HS-27A (cell line): Measurements from ENCODE around the gene TNF.
"Not testable (repeated sequence)": the region's sequence is repeated elsewhere in the genome, so short reads cannot be mapped to it uniquely, and the experiment has no call there.

Experiments
- DNase-seq: peaks from one replicate; pipeline ENCODE4 v3.0.0-alpha.2; 2012; ENCODE audit warnings: low read depth, missing footprints

Gene TNF

GRCh38 chr6:31588871-31589650 is 13.7 kb downstream of the TNF start:
- DNase-seq: no peak

DNA sequence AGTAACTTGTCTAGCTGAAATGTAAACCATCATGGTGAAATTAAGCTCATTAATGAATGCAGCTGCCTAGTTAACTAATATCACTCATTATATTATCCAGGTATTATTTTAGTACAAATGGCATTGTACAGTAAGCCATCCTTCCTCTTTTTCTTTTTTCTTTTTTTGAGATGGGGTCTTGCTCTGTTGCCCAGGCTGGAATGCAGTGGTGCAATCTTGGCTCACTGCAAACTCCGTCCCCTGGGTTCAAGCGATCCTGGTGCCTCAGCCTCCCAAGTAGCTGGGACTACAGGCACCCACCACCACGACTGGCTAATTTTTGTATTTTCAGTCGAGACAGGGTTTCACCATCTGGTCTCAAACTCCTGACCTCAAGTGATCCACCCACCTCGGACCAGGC is 15.3 kb downstream of the TNF start:
- DNase-seq: not testable (repeated sequence)

- no peak for DNase-seq
These were observed 17.0 kb downstream of the TNF start for GRCh38 chr6:31592396-31592771.

GRCh38 chr6:31597006-31597405 is 21.6 kb downstream of the TNF start:
- no peak for DNase-seq

DNA sequence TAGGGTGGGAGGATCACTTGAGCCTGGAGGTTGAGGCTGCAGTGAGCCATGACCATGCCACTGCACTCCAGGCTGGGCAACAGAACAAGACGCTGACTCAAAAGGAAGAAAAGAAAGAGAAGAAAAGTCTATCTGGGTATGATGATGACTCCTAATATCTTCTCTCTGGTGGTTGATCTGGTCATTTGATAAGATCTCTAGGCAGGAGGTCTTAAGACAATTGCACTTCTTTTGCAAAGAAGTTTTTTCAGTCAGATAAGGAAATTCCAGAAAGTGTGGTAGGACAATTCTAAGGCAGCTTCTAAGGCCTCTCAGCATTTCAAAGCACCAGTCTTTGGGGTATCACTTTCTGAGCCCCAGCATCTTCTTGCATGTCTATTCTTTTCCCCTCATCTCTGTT is 32.0 kb downstream of the TNF start:
- DNase-seq: no peak

GRCh38 chr6:31609519-31610406 is 34.4 kb downstream of the TNF start:
- DNase-seq: no peak

DNA sequence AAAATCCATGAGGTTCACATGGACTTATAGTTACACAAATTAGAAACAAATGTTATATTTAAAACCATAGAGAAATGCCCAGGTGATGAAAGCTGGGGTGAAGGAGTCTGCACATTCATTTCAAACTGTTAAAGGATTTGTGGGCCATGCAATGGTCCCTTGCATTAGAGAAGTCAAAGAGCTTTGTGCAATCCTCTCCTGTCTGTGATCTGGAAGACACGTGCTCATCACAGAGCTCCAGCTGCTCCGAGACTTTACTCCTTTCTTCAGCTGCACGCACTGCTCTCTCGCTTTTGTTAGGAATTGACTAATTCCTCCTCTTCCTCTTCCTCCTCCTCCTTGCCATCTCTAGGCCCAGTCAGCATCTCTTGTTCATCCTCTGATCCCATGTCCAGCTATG is 35.6 kb downstream of the TNF start:
- DNase-seq: no peak

- no peak for DNase-seq
These were observed 38.8 kb downstream of the TNF start for GRCh38 chr6:31614075-31614619.

DNA sequence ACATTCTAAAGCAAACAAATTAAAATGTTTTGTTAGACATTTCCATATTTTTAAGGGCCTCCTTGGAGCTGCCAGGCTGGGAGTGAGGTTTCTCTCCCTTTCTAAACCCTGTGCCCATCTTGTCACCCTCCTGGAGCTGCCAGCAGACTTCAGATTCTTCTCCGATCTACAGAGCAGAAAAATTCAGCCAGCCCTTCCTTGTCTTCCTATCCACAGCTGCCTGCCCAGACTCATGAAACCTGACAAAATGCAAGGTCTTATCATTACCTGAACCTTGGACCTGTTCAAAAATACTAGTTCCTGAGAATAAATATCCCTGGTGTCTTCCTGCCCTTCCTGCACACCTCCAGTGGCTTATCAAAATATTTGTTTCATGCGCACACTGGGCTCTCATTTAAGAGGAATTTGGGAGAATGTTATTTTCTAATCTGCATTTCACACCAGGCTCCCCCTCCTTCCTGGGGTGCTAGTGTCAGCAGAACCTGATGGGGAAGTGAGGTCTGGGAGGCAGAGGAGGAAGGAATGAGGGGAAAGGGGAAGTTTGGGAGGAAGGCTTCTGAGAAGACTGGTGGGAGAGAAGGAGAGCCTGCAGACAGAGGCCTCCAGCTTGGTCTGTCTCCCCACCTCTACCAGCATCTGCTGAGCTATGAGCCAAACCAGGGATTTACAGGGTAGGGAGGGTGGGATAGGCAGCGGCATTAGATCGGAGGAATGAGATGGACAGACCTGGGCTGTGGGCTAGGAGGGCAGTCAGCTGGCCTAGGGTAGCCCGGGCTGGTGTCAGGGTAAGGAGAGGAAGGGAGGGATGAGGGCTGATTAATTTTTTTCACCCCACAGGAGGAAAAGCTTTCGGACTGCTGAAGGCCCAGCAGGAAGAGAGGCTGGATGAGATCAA is 39.6 kb downstream of the TNF start, which contains the start of gene AIF1:
TSS of gene AIF1 (plus strand) at position 551 of the 895 bp plus-strand sequence. CDS start at position 647, 96 bp downstream.
- DNase-seq: no peak

DNA sequence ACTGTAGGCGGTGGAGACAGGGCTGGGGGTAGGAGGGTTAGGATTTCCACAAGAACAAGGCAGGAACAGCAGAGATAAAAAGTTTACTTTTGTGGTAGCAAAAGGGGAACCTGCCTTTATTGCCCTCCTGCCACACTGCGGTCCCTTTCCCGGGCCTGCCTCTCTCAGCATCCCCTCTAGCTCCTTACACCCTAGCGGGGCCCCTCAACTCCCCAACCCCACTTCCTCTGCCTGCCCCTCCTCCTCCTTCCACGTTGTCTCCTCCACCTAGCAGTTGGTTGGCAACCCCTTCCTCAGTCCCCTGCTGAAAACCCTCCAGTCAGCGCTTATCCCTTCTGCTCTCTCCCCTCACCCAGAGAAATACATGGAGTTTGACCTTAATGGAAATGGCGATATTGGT is 40.4 kb downstream of the TNF start:
- DNase-seq: no peak

DNA sequence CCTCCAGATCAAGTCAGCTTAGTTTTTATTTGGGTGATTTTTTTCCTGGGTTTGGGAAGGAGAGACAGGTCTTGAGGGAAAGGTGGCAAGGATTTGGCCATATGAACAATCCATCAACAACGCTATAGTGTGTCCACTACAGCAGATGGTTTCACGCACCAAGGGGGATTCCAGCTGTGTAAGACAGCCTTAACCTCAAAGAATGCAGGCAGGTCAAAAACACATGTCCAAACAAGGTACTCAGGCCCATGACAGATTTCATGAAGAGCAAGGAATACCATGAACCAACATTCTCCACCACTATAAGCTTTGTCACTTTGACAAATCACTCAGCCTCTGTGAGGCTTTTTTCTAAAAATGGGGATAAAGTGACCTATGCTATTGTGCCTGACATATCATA is 41.6 kb downstream of the TNF start:
- no peak for DNase-seq

GRCh38 chr6:31619805-31620585 is 44.6 kb downstream of the TNF start:
- DNase-seq: peak; percentile 98

GRCh38 chr6:31620586-31621319 is 45.4 kb downstream of the TNF start, which contains the start of gene PRRC2A:
TSS of gene PRRC2A (plus strand) at chr6:31620715. CDS start at chr6:31622790, 2,075 bp downstream.
- DNase-seq: no peak

GRCh38 chr6:31621320-31621939 is 46.1 kb downstream of the TNF start:
- no peak for DNase-seq

DNA sequence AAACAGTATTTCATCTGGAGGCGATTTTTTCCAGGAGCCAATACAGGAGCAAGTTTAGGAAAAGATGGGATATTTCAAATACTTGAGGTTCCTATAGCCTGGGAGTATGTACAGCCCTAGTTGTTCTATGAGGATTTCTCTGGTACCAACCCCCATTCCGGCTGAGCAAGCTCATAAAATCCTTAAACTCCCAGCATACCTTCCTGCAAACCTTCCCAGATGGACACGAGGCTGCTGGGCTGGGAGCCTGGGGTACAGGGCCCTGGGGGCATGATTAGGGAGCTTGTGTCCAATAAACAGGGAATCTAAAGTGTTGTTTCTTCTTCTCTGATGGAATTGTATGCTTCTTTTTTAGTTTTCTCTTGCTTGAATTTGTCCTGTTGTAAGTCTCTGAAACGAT is 46.6 kb downstream of the TNF start:
- DNase-seq: no peak

GRCh38 chr6:31622684-31623091 is 47.3 kb downstream of the TNF start:
- DNase-seq: no peak

- DNase-seq: no peak
These were observed 48.7 kb downstream of the TNF start for GRCh38 chr6:31624070-31624469.

GRCh38 chr6:31626952-31627351 is 51.6 kb downstream of the TNF start:
- no peak for DNase-seq

DNA sequence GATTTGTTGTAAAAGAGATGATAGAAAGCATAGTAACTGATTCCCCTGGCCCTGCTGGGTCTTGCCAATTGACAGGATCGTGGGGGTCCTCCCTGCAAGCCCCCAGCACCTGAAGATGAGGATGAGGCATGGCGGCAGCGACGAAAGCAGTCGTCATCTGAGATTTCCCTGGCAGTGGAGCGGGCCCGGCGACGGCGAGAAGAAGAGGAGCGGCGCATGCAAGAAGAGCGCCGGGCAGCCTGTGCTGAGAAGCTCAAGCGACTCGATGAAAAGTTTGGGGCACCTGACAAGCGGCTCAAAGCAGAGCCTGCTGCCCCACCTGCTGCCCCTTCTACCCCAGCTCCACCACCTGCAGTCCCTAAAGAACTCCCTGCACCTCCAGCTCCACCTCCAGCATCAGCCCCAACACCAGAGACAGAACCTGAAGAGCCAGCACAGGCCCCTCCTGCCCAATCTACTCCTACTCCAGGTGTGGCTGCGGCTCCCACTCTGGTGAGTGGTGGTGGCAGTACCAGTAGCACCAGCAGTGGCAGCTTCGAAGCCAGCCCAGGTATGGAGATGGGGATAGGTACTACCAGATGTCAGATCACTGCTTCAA is 52.4 kb downstream of the TNF start:
- DNase-seq: no peak
